OCI-LY3 (cell line): ENCODE results near the gene SLC20A1.

ENCODE experiments used
- EZH2phosphoT487 ChIP-seq: fragments of 200-600 bp; shearing (Covaris generic); IDR thresholded peaks from 2 replicates; pipeline ENCODE4 v1.6.1; 2018; ENCODE audit warnings: antibody characterized with exemption, mixed run types, low read depth
- TF ChIP-seq, protein P1 (sequence below): fragments of 200-600, 300-600 bp; sonication (generic); IDR thresholded peaks from 2 replicates; pipeline ENCODE4 v1.5.1; 2014; ENCODE audit warnings: antibody characterized with exemption, low read length, low read depth

DNA sequence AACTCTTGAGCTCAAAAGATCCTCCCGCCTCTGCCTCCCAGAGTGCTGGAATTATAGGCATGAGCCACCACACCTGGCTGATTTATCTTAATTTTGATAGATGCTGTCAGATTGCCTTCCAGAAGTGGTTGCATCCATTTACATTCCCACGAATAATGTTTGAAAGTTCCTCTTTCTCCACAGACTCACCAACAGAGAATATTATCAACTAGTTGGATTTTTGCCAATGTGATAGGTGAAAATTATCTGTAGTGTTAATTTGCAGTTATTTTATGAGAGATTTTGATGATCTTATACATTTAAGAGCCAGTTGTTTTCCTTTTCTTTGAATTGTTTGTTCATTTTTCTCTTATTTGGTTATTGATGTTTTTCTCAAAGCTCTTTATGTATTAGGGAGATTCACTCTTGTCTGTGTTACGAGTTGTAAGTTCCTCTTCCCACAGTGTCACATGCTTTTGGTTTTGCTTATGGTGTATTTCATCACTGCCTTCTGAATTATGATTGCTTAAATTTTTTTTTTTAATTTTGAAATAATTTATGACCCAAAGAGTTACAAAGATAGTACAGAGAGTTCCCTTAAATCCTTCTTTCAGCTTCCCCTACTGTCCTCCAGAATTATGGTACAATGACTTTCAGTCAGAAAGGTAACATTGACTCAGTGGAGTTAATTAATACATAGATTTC, 54.4 kb downstream of the SLC20A1 start:
- TF ChIP-seq, protein P1, sequence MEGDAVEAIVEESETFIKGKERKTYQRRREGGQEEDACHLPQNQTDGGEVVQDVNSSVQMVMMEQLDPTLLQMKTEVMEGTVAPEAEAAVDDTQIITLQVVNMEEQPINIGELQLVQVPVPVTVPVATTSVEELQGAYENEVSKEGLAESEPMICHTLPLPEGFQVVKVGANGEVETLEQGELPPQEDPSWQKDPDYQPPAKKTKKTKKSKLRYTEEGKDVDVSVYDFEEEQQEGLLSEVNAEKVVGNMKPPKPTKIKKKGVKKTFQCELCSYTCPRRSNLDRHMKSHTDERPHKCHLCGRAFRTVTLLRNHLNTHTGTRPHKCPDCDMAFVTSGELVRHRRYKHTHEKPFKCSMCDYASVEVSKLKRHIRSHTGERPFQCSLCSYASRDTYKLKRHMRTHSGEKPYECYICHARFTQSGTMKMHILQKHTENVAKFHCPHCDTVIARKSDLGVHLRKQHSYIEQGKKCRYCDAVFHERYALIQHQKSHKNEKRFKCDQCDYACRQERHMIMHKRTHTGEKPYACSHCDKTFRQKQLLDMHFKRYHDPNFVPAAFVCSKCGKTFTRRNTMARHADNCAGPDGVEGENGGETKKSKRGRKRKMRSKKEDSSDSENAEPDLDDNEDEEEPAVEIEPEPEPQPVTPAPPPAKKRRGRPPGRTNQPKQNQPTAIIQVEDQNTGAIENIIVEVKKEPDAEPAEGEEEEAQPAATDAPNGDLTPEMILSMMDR: no peak
- no peak for TF ChIP-seq EZH2phosphoT487
